ENCODE measurements around the gene ANP32E. TPM values are rescaled to one million over a fixed set of nuclear protein-coding genes. Genes with fewer than 3 reads are reported as not detected.

The ANP32E gene
- total and polyA plus RNA-seq, 9 donors: 16.3 to 43.8 (median 29.7) TPM

GRCh38 chr1:150259217-150259616 is 23.3 kb upstream of the ANP32E start:
- intact Hi-C loops (cut with DNase I): no loop called here
- Histone ChIP-seq H3K9me3 (no peaks in the 10 kb centered on the region), H3K4me1 (ENCODE audit: insufficient read depth) (peaks cover 4% of the 10 kb centered on the region), H3K27me3 (no peaks in the 10 kb centered on the region), H3K36me3 (no peaks in the 10 kb centered on the region), H3K4me3 (no peak overlapping the region), H3K27ac (peak overlapping the region; percentile 50 to 72)
- 33 to 41% (median 36%) methylated on average over 4 of the region's 4 CpGs for WGBS, 3 donors
- TF ChIP-seq CTCF (IDR thresholded peaks at IDR 0.05) (no peak), POLR2A (IDR thresholded peaks at IDR 0.05) (no peak), EP300 (IDR thresholded peaks at IDR 0.05) (no peak)
- DNase-seq: peak in 3 of 5 donors; percentile 44 to 53 (median 46)

GRCh38 chr1:150257624-150258585 is 22.0 kb upstream of the ANP32E start, which contains the start of gene CA14:
CA14 (plus strand) TSS chr1:150257774; CDS start chr1:150258129, 355 bp downstream.
- H3K27ac ChIP-seq: peak within 1 kb of the TSS in 1 of 2 donors; percentile 72
- intact Hi-C loops (cut with DNase I): no loop called here
- H3K36me3 ChIP-seq: no peaks in the 10 kb centered on the region
- no peaks in the 10 kb centered on the region for H3K9me3 ChIP-seq
- peak in 3 of 5 donors; percentile 34 to 45 (median 45) for DNase-seq
- WGBS, 3 donors: 35 to 43% (median 36%) methylated on average over 13 of the region's 13 CpGs
- TF ChIP-seq POLR2A (IDR thresholded peaks at IDR 0.05): no peak
- no peak for TF ChIP-seq EP300 (IDR thresholded peaks at IDR 0.05)
- no peak for TF ChIP-seq CTCF (IDR thresholded peaks at IDR 0.05)
- H3K4me3 ChIP-seq: no peak within 1 kb of the TSS
- H3K27me3 ChIP-seq: no peaks in the 10 kb centered on the region
- H3K4me1 ChIP-seq (ENCODE audit: insufficient read depth): peaks cover 4% of the 10 kb centered on the region

- TF ChIP-seq POLR2A (IDR thresholded peaks at IDR 0.05): no peak
- no peak for TF ChIP-seq CTCF (IDR thresholded peaks at IDR 0.05)
- TF ChIP-seq EP300 (IDR thresholded peaks at IDR 0.05): no peak
- peak in 1 of 5 donors; percentile 19 for DNase-seq
- intact Hi-C loops (cut with DNase I): no loop called here
Observed at GRCh38 chr1:150256554-150257341, 20.8 kb upstream of the ANP32E start.

GRCh38 chr1:150256198-150256553 is 20.3 kb upstream of the ANP32E start:
- TF ChIP-seq CTCF (IDR thresholded peaks at IDR 0.05) (no peak), POLR2A (IDR thresholded peaks at IDR 0.05) (no peak), EP300 (IDR thresholded peaks at IDR 0.05) (no peak)
- H3K4me1 ChIP-seq (ENCODE audit: insufficient read depth): peaks cover 4% of the 10 kb centered on the region
- H3K4me3 ChIP-seq: no peak overlapping the region
- intact Hi-C loops (cut with DNase I): no loop called here
- H3K36me3 ChIP-seq: no peaks in the 10 kb centered on the region
- 2 to 5% (median 4%) methylated on average over 1 of the region's 1 CpG for WGBS, 3 donors
- no peak overlapping the region for H3K27ac ChIP-seq
- no peaks in the 10 kb centered on the region for H3K9me3 ChIP-seq
- DNase-seq: no peak
- H3K27me3 ChIP-seq: no peaks in the 10 kb centered on the region

More at GRCh38 chr1:150256554-150257341, 20.8 kb upstream of the ANP32E start:
- Histone ChIP-seq H3K9me3 (no peaks in the 10 kb centered on the region), H3K4me1 (ENCODE audit: insufficient read depth) (peaks cover 4% of the 10 kb centered on the region), H3K27ac (no peak overlapping the region), H3K4me3 (no peak overlapping the region), H3K36me3 (no peaks in the 10 kb centered on the region), H3K27me3 (no peaks in the 10 kb centered on the region)
- WGBS, 3 donors: 24 to 29% (median 27%) methylated on average over 14 of the region's 14 CpGs

Measured in ovary (tissue), 9 donors.